CD14-positive monocyte (primary cell): ENCODE results near the gene HADH. TPM values are rescaled to one million over a fixed set of nuclear protein-coding genes. Genes with fewer than 3 reads are reported as not detected.
"Not testable (repeated sequence)": the region's sequence is repeated elsewhere in the genome, so short reads cannot be mapped to it uniquely, and the experiment has no call there.

ENCODE experiments used
- DNase-seq, 3 donors: peaks; one replicate each; pipeline ENCODE4 v3.0.0-alpha.2; 2011 to 2022
- H2AFZ ChIP-seq: 2 replicates; pipeline ENCODE4 v1.6.0; 2012; ENCODE audit warnings: mild to moderate bottlenecking, low read depth, low read length, inconsistent platforms; ENCODE audit not compliant: insufficient read depth, poor library complexity, severe bottlenecking
- H3K27ac ChIP-seq, 2 donors: 1 replicate in 1 of 2; 2 replicates in 1 of 2; pipeline ENCODE4 v1.5.1; 2012 to 2013; ENCODE audit warnings: low read length in 2 of 2, control low read depth in 1 of 2, inconsistent platforms in 1 of 2, low read depth in 1 of 2, mild to moderate bottlenecking in 1 of 2
- H3K27me3 ChIP-seq, 2 donors: one replicate each; pipeline versions ENCODE4 v1.6.0 to v1.6.1; 2011 to 2013; ENCODE audit warnings: low read length in 2 of 2; ENCODE audit not compliant: control insufficient read depth in 2 of 2, insufficient read depth in 2 of 2
- H3K36me3 ChIP-seq, 2 donors: replicated peaks in 1 of 2; 1 replicate in 1 of 2; 2 replicates in 1 of 2; pipeline versions ENCODE4 v1.5.1 to v1.6.1; 2012 to 2013; ENCODE audit warnings: low read length in 2 of 2, control low read depth in 1 of 2, inconsistent platforms in 1 of 2, mild to moderate bottlenecking in 1 of 2; ENCODE audit not compliant: insufficient read depth in 2 of 2, control insufficient read depth in 1 of 2
- H3K4me1 ChIP-seq, 2 donors: 1 replicate in 1 of 2; 2 replicates in 1 of 2; pipeline versions ENCODE4 v1.5.1 to v1.6.1; 2012 to 2013; ENCODE audit warnings: low read length in 2 of 2, control low read depth in 1 of 2, inconsistent platforms in 1 of 2, mild to moderate bottlenecking in 1 of 2, moderate library complexity in 1 of 2; ENCODE audit not compliant: insufficient read depth in 2 of 2, control insufficient read depth in 1 of 2
- H3K4me2 ChIP-seq: replicated peaks from 2 replicates; pipeline ENCODE3; 2012; ENCODE audit warnings: low read length, moderate library complexity, mild to moderate bottlenecking; ENCODE audit not compliant: poor library complexity, severe bottlenecking; ENCODE audit errors: extremely low read depth
- H3K4me3 ChIP-seq, 3 experiments: fragments of 200-600 bp in 1 of 3; sonication (generic) in 1 of 3; replicated peaks in 1 of 3; 1 replicate in 2 of 3; 2 replicates in 1 of 3; pipeline ENCODE4 v1.5.1; 2011 to 2013; ENCODE audit warnings: low read length in 3 of 3, mild to moderate bottlenecking in 3 of 3, control low read depth in 2 of 3, low read depth in 2 of 3, inconsistent platforms in 1 of 3, moderate library complexity in 1 of 3
- H3K79me2 ChIP-seq: 2 replicates; pipeline ENCODE4 v1.6.0; 2012; ENCODE audit warnings: mild to moderate bottlenecking, control low read depth, inconsistent platforms, low read length, moderate library complexity; ENCODE audit not compliant: insufficient read depth
- H3K9ac ChIP-seq: 2 replicates; pipeline ENCODE4 v1.6.0; 2017; ENCODE audit warnings: low read length, mild to moderate bottlenecking; ENCODE audit not compliant: insufficient read depth, poor library complexity, severe bottlenecking
- H3K9me3 ChIP-seq, 2 donors: replicated peaks in 1 of 2; 1 replicate in 1 of 2; 2 replicates in 1 of 2; pipeline versions ENCODE4 v1.5.1 to v1.6.1; 2012 to 2013; ENCODE audit warnings: low read length in 2 of 2, control low read depth in 1 of 2; ENCODE audit not compliant: control insufficient read depth in 1 of 2, insufficient read depth in 1 of 2
- H4K20me1 ChIP-seq: 2 replicates; pipeline ENCODE4 v1.6.0; 2012; ENCODE audit warnings: mild to moderate bottlenecking, low read length, control low read depth, moderate library complexity; ENCODE audit not compliant: insufficient read depth
- H3K27ac Mint-ChIP-seq, 7 donors: one replicate each; pipeline ENCODE4 v1.8.0; 2020; ENCODE audit warnings: mild to moderate bottlenecking in 7 of 7, mixed read lengths in 7 of 7, moderate library complexity in 6 of 7, inconsistent platforms in 2 of 7
- H3K27me3 Mint-ChIP-seq, 3 donors: one replicate each; pipeline ENCODE4 v1.8.0; 2021 to 2022; ENCODE audit warnings: low read depth in 3 of 3, mild to moderate bottlenecking in 3 of 3, mixed read lengths in 3 of 3, moderate library complexity in 3 of 3, inconsistent platforms in 1 of 3
- H3K36me3 Mint-ChIP-seq, 2 donors: one replicate each; pipeline ENCODE4 v1.8.0; 2020; ENCODE audit warnings: mixed read lengths in 2 of 2, inconsistent platforms in 1 of 2, mild to moderate bottlenecking in 1 of 2
- H3K4me1 Mint-ChIP-seq: one replicate; pipeline ENCODE4 v1.8.0; 2020; ENCODE audit warnings: mild to moderate bottlenecking, mixed read lengths
- H3K4me3 Mint-ChIP-seq, 2 donors: one replicate each; pipeline ENCODE4 v1.8.0; 2020; ENCODE audit warnings: mild to moderate bottlenecking in 2 of 2, mixed read lengths in 2 of 2, moderate library complexity in 1 of 2
- H3K9me3 Mint-ChIP-seq, 7 donors: one replicate each; pipeline ENCODE4 v1.8.0; 2020 to 2022; ENCODE audit warnings: mixed read lengths in 7 of 7, mild to moderate bottlenecking in 6 of 7, moderate library complexity in 6 of 7, inconsistent platforms in 2 of 7
- CTCF ChIP-seq: fragments of 200-600 bp; IDR thresholded peaks from one replicate; pipeline ENCODE4 v1.8.0; 2022; ENCODE audit warnings: antibody characterized with exemption, mild to moderate bottlenecking
- WGBS: methylation state at CpG from one replicate; pipeline ENCODE4 v1.1.5; 2013; ENCODE audit warnings: missing lambda C conversion rate; ENCODE audit not compliant: insufficient coverage; 5-methylcytosine and 5-hydroxymethylcytosine counted together
- intact Hi-C, 2 donors: fragments of 100-400 bp; cut with micrococcal nuclease; formaldehyde crosslinking; loops; one replicate each; pipeline versions ENCODE4 v1.15.0 to v1.15.1; 2023
- polyA plus RNA-seq, 3 donors: library from polyadenylated mRNA; depleted of rRNA in 1 of 3; unstranded in 2 of 3; stranded (reverse) in 1 of 3; fragments of 300-500 nt in 2 of 3; fragments of >200 nt in 1 of 3; fragmentation: Illumina TruSeq in 2 of 3; gene quantifications; 1 replicate in 2 of 3; 2 replicates in 1 of 3; pipeline ENCODE4 v1.2.3, GENCODE V29; 2012 to 2021

HADH gene
- polyA plus RNA-seq, 3 donors: 8.4 to 19.4 (median 19.4) TPM

- H3K4me3 ChIP-seq, H3K79me2 ChIP-seq, intact Hi-C loops, H3K36me3 ChIP-seq, H3K4me3 Mint-ChIP-seq, H3K27ac ChIP-seq, H3K9ac ChIP-seq, H3K27ac Mint-ChIP-seq, H3K9me3 ChIP-seq, H3K4me2 ChIP-seq, H3K27me3 Mint-ChIP-seq, H3K4me1 ChIP-seq, H4K20me1 ChIP-seq, DNase-seq, H3K36me3 Mint-ChIP-seq, H2AFZ ChIP-seq, H3K27me3 ChIP-seq, H3K4me1 Mint-ChIP-seq, H3K9me3 Mint-ChIP-seq: not testable (repeated sequence)
- WGBS: no CpG with 5 or more reads among the region's 1 CpG
Observed at GRCh38 chr4:107967921-107968320, 21.8 kb upstream of the HADH start.

DNA sequence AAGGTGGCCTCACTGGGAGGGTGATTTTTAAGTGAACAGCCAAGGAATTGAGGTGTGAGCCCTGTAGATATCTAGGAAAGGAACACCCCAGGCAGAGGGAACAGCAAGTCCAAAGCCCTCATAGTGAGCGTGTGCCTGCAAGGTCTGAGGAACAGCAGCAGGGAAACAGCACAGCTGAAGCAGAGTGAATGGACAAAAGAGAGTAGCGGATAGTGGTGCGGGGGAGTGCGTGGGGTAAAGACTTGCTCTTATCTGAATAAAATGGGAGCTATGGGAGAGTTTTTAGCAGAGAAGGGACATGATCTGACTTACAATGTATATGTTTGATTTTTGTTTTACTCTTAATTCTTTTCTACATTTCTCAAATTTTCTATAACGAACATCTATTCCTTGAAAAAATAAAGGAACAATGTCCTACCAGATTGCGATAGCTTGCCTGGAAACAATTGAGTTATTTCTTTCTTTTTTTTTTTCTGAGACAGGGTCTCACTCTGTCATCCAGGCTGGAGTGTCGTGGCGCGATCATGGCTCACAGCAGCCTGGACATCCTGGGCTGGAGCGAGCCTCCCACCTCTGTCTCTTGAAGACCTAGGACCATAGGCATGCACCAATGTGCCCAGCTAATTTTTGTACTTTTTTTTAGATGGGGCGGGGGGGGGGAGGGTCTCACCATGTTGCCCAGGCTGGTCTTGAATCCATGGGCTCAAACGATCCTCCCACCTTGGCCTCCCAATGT is 19.5 kb upstream of the HADH start:
- H3K36me3 ChIP-seq: no peaks in the 10 kb centered on the region
- no peaks in the 10 kb centered on the region for H4K20me1 ChIP-seq
- no peak overlapping the region for H2AFZ ChIP-seq
- Mint-ChIP-seq H3K36me3 (no peaks in the 10 kb centered on the region), H3K27me3 (peaks cover 0 to 5% (median 3%) of the 10 kb centered on the region in 3 donors), H3K27ac (no peak overlapping the region), H3K9me3 (peaks cover 0 to 16% (median 10%) of the 10 kb centered on the region in 7 donors), H3K4me3 (peak overlapping the region in 1 of 2 donors; percentile 1), H3K4me1 (no peaks in the 10 kb centered on the region)
- H3K79me2 ChIP-seq: no peaks in the 10 kb centered on the region
- no peaks in the 10 kb centered on the region for H3K4me1 ChIP-seq
- TF ChIP-seq CTCF: no peak
- 96% methylated on average over 5 of the region's 12 CpGs for WGBS
- no peak overlapping the region for H3K4me2 ChIP-seq
- no peak overlapping the region for H3K27ac ChIP-seq
- no peak for DNase-seq
- no peak overlapping the region for H3K9ac ChIP-seq
- intact Hi-C loops: no loop called here
- peaks cover 0 to 3% of the 10 kb centered on the region in 2 donors for H3K9me3 ChIP-seq
- no peak overlapping the region for H3K4me3 ChIP-seq
- no peaks in the 10 kb centered on the region for H3K27me3 ChIP-seq
